Measurements from ENCODE around the gene OR10T2.

- TF ChIP-seq TCF12 (IDR thresholded peaks at IDR 0.05; ENCODE audit: low read depth, low read length) (no peak), TARDBP (IDR thresholded peaks at IDR 0.05; ENCODE audit: borderline replicate concordance) (no peak), CHD4 (IDR thresholded peaks at IDR 0.05) (no peak), EZH2 (IDR thresholded peaks at IDR 0.05; ENCODE audit: borderline replicate concordance, control insufficient read depth, low read depth, low read length) (no peak), E2F8 (IDR thresholded peaks at IDR 0.05; ENCODE audit: low read depth, partially characterized antibody) (no peak), POLR2A (IDR thresholded peaks at IDR 0.05; ENCODE audit: low read depth, low read length) (no peak), HDAC2 (IDR thresholded peaks at IDR 0.05) (no peak), POLR2AphosphoS5 (IDR thresholded peaks at IDR 0.05; ENCODE audit: low read length) (no peak), USF2 (IDR thresholded peaks at IDR 0.05; ENCODE audit: borderline replicate concordance, low read depth, low read length) (no peak), SP1 (IDR thresholded peaks at IDR 0.05; ENCODE audit: low read depth, low read length) (no peak), KAT2A (conservative IDR thresholded peaks at IDR 0.05; ENCODE audit: control insufficient read depth, low read depth, low read length) (no peak)
- TF ChIP-seq, protein P1, sequence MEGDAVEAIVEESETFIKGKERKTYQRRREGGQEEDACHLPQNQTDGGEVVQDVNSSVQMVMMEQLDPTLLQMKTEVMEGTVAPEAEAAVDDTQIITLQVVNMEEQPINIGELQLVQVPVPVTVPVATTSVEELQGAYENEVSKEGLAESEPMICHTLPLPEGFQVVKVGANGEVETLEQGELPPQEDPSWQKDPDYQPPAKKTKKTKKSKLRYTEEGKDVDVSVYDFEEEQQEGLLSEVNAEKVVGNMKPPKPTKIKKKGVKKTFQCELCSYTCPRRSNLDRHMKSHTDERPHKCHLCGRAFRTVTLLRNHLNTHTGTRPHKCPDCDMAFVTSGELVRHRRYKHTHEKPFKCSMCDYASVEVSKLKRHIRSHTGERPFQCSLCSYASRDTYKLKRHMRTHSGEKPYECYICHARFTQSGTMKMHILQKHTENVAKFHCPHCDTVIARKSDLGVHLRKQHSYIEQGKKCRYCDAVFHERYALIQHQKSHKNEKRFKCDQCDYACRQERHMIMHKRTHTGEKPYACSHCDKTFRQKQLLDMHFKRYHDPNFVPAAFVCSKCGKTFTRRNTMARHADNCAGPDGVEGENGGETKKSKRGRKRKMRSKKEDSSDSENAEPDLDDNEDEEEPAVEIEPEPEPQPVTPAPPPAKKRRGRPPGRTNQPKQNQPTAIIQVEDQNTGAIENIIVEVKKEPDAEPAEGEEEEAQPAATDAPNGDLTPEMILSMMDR (IDR thresholded peaks at IDR 0.05 in 2 of 3, conservative IDR thresholded peaks at IDR 0.05 in 1 of 3; ENCODE audit: control insufficient read depth in 2 of 3, extremely low read depth in 1 of 3, insufficient read depth in 1 of 3, low read depth in 3 of 3, low read length in 3 of 3), result no peak
- TF ChIP-seq, protein P2, sequence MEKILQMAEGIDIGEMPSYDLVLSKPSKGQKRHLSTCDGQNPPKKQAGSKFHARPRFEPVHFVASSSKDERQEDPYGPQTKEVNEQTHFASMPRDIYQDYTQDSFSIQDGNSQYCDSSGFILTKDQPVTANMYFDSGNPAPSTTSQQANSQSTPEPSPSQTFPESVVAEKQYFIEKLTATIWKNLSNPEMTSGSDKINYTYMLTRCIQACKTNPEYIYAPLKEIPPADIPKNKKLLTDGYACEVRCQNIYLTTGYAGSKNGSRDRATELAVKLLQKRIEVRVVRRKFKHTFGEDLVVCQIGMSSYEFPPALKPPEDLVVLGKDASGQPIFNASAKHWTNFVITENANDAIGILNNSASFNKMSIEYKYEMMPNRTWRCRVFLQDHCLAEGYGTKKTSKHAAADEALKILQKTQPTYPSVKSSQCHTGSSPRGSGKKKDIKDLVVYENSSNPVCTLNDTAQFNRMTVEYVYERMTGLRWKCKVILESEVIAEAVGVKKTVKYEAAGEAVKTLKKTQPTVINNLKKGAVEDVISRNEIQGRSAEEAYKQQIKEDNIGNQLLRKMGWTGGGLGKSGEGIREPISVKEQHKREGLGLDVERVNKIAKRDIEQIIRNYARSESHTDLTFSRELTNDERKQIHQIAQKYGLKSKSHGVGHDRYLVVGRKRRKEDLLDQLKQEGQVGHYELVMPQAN (conservative IDR thresholded peaks at IDR 0.05), result no peak
Measured at GRCh38 chr1:158400871-158401270, 1.6 kb upstream of the OR10T2 start.

Data from GM12878 (cell line).